NCI-H774 (cell line): ENCODE measurements around the gene ASCL4.
A peak's percentile ranks its signal among the peaks of the same experiment; 100 is the strongest.
"Not testable (repeated sequence)": the region's sequence is repeated elsewhere in the genome, so short reads cannot be mapped to it uniquely, and the experiment has no call there.

ENCODE experiments used
- DNase-seq: peaks from one replicate; lab custom pipeline; 2025; lab: John Stamatoyannopoulos, UW

ASCL4 gene

GRCh38 chr12:107774349-107775029 lies at the start of gene ASCL4:
Gene ASCL4 (plus strand): TSS chr12:107774704. CDS start chr12:107775219, 515 bp downstream.
- no peak for DNase-seq

GRCh38 chr12:107727327-107727726 lies 47.2 kb upstream of the ASCL4 start:
- DNase-seq = not testable (repeated sequence)

GRCh38 chr12:107727742-107728141 lies 46.8 kb upstream of the ASCL4 start:
- not testable (repeated sequence) for DNase-seq

- DNase-seq = no peak
Observed at GRCh38 chr12:107730618-107731341, 43.7 kb upstream of the ASCL4 start.

- DNase-seq = no peak
Observed at GRCh38 chr12:107731366-107731765, 43.1 kb upstream of the ASCL4 start.

GRCh38 chr12:107732365-107732764 lies 42.1 kb upstream of the ASCL4 start:
- no peak for DNase-seq

GRCh38 chr12:107734139-107734538 lies 40.4 kb upstream of the ASCL4 start:
- no peak for DNase-seq

GRCh38 chr12:107735763-107736162 lies 38.7 kb upstream of the ASCL4 start:
- DNase-seq = no peak

- no peak for DNase-seq
Observed at GRCh38 chr12:107736914-107737313, 37.6 kb upstream of the ASCL4 start.

GRCh38 chr12:107748472-107748871 lies 26.0 kb upstream of the ASCL4 start:
- no peak for DNase-seq

- DNase-seq = no peak
Observed at GRCh38 chr12:107749083-107749482, 25.4 kb upstream of the ASCL4 start.

- DNase-seq = peak; percentile 40
Observed at GRCh38 chr12:107759410-107759809, 15.1 kb upstream of the ASCL4 start.

GRCh38 chr12:107760207-107760808 lies 14.2 kb upstream of the ASCL4 start:
- peak; percentile 20 for DNase-seq

- peak; percentile 98 for DNase-seq
Observed at GRCh38 chr12:107760809-107761501, 13.5 kb upstream of the ASCL4 start, which contains the start of gene PRDM4. Gene PRDM4 (minus strand): TSS chr12:107761137. CDS start chr12:107760515, 622 bp downstream.

GRCh38 chr12:107761502-107761904 lies 13.0 kb upstream of the ASCL4 start:
- no peak for DNase-seq

GRCh38 chr12:107762874-107763273 lies 11.6 kb upstream of the ASCL4 start:
- DNase-seq = no peak

- no peak for DNase-seq
Observed at GRCh38 chr12:107764626-107765025, 9.9 kb upstream of the ASCL4 start.

- DNase-seq = no peak
Observed at GRCh38 chr12:107765316-107765715, 9.2 kb upstream of the ASCL4 start.

- DNase-seq = no peak
Observed at GRCh38 chr12:107767466-107767865, 7.0 kb upstream of the ASCL4 start.

- no peak for DNase-seq
Observed at GRCh38 chr12:107775093-107775721, 703 bp downstream of the ASCL4 start.

- DNase-seq = no peak
Observed at GRCh38 chr12:107776171-107776570, 1.7 kb downstream of the ASCL4 start.
